ENCODE data around the gene ANGPTL2.

ANGPTL2 gene

DNA sequence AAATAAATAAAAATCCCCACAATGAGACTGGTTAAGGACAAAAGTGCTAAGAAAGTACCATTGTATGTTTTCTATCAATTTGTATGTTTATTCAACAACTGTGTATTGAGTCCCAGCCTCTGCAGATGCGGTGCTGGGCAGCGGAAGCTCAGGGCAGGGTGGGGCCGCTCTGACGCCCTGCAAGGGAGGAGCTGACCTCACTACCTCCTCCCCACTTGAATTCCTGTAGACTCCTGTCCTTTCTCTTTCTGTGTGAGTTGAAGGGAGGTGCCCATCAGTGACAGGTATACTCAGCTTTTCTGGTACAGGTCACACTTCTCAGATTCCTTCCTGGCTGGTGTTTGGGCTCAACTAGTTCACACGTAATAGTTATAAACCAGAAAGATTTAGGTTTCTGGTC is 27.0 kb downstream of the ANGPTL2 start:
- H3K9me3 ChIP-seq (ENCODE audit: insufficient read depth, low read length) = no peaks in the 10 kb centered on the region
- H3K4me1 ChIP-seq (ENCODE audit: low read length) = no peaks in the 10 kb centered on the region
- no peak overlapping the region for H3K9ac ChIP-seq (ENCODE audit: low read length)
- no peaks in the 10 kb centered on the region for H4K20me1 ChIP-seq (ENCODE audit: insufficient read depth, low read length)
- H3K27ac ChIP-seq (ENCODE audit: low read length) = no peak overlapping the region
- no peak overlapping the region for H2AFZ ChIP-seq (ENCODE audit: low read depth, low read length)
- H3K27me3 ChIP-seq (ENCODE audit: low read depth, low read length) = no peaks in the 10 kb centered on the region
- no peak overlapping the region for H3K4me3 ChIP-seq (ENCODE audit: low read length)
- H3K4me2 ChIP-seq (ENCODE audit: low read length) = no peak overlapping the region
- H3K36me3 ChIP-seq (replicated peaks; ENCODE audit: low read depth, low read length) = no peaks in the 10 kb centered on the region
- TF ChIP-seq, protein P1, sequence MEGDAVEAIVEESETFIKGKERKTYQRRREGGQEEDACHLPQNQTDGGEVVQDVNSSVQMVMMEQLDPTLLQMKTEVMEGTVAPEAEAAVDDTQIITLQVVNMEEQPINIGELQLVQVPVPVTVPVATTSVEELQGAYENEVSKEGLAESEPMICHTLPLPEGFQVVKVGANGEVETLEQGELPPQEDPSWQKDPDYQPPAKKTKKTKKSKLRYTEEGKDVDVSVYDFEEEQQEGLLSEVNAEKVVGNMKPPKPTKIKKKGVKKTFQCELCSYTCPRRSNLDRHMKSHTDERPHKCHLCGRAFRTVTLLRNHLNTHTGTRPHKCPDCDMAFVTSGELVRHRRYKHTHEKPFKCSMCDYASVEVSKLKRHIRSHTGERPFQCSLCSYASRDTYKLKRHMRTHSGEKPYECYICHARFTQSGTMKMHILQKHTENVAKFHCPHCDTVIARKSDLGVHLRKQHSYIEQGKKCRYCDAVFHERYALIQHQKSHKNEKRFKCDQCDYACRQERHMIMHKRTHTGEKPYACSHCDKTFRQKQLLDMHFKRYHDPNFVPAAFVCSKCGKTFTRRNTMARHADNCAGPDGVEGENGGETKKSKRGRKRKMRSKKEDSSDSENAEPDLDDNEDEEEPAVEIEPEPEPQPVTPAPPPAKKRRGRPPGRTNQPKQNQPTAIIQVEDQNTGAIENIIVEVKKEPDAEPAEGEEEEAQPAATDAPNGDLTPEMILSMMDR (IDR thresholded peaks at IDR 0.05; ENCODE audit: low read depth, low read length) = no peak
- TF ChIP-seq EZH2phosphoT487 (IDR thresholded peaks at IDR 0.05; ENCODE audit: low read depth) = no peak
- H3K79me2 ChIP-seq (ENCODE audit: low read length) = no peaks in the 10 kb centered on the region

- Histone ChIP-seq H3K36me3 (replicated peaks; ENCODE audit: low read depth, low read length) (no peaks in the 10 kb centered on the region), H3K9me3 (ENCODE audit: insufficient read depth, low read length) (no peaks in the 10 kb centered on the region), H3K4me2 (ENCODE audit: low read length) (no peak overlapping the region), H3K9ac (ENCODE audit: low read length) (no peak overlapping the region), H4K20me1 (ENCODE audit: insufficient read depth, low read length) (no peaks in the 10 kb centered on the region), H3K27ac (ENCODE audit: low read length) (no peak overlapping the region), H3K27me3 (ENCODE audit: low read depth, low read length) (no peaks in the 10 kb centered on the region), H3K4me3 (ENCODE audit: low read length) (no peak overlapping the region), H3K79me2 (ENCODE audit: low read length) (no peaks in the 10 kb centered on the region), H2AFZ (ENCODE audit: low read depth, low read length) (no peak overlapping the region), H3K4me1 (ENCODE audit: low read length) (no peaks in the 10 kb centered on the region)
- no peak for TF ChIP-seq EZH2phosphoT487 (IDR thresholded peaks at IDR 0.05; ENCODE audit: low read depth)
- TF ChIP-seq, protein P1 (IDR thresholded peaks at IDR 0.05; ENCODE audit: low read depth, low read length) = no peak
These were observed 29.0 kb downstream of the ANGPTL2 start for GRCh38 chr9:127093319-127094020.

DNA sequence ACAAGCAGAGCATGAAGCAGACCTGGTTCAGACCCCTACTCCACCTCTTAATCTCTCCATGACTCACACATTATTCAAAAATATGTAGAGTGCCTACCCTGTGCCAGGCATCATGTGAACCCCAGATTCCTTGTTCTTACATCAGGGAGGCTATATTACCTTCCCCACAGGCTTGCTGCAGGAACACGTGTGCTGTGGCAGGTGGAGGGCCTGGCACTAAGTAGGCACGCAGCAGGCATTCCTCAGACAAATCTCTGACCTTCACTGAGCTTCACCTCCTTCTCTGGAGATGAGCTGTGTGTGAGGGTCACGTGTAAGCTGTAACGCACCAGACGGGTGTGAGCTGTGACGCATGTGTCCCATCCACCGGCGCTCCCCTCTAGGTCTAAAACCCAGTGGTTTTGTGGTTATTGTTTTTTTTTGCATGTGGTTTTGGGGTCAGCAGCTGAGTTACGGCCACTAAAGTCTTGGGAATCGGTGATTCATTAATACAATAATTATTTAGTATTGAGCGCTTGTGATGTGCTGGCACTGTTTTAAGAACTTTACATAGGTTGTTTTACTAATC is 30.3 kb downstream of the ANGPTL2 start:
- Histone ChIP-seq H3K79me2 (ENCODE audit: low read length) (no peaks in the 10 kb centered on the region), H3K4me3 (ENCODE audit: low read length) (no peak overlapping the region), H3K9me3 (ENCODE audit: insufficient read depth, low read length) (no peaks in the 10 kb centered on the region), H4K20me1 (ENCODE audit: insufficient read depth, low read length) (no peaks in the 10 kb centered on the region), H3K27ac (ENCODE audit: low read length) (no peak overlapping the region), H3K36me3 (replicated peaks; ENCODE audit: low read depth, low read length) (no peaks in the 10 kb centered on the region), H3K4me1 (ENCODE audit: low read length) (no peaks in the 10 kb centered on the region), H2AFZ (ENCODE audit: low read depth, low read length) (no peak overlapping the region), H3K9ac (ENCODE audit: low read length) (no peak overlapping the region), H3K4me2 (ENCODE audit: low read length) (no peak overlapping the region), H3K27me3 (ENCODE audit: low read depth, low read length) (no peaks in the 10 kb centered on the region)
- TF ChIP-seq, protein P1 (IDR thresholded peaks at IDR 0.05; ENCODE audit: low read depth, low read length) = no peak
- no peak for TF ChIP-seq EZH2phosphoT487 (IDR thresholded peaks at IDR 0.05; ENCODE audit: low read depth)

GRCh38 chr9:127091526-127091925 is 30.9 kb downstream of the ANGPTL2 start:
- no peaks in the 10 kb centered on the region for H3K9me3 ChIP-seq (ENCODE audit: insufficient read depth, low read length)
- no peak overlapping the region for H3K4me3 ChIP-seq (ENCODE audit: low read length)
- no peak overlapping the region for H2AFZ ChIP-seq (ENCODE audit: low read depth, low read length)
- H3K9ac ChIP-seq (ENCODE audit: low read length) = no peak overlapping the region
- TF ChIP-seq EZH2phosphoT487 (IDR thresholded peaks at IDR 0.05; ENCODE audit: low read depth) = no peak
- TF ChIP-seq, protein P1 (IDR thresholded peaks at IDR 0.05; ENCODE audit: low read depth, low read length) = no peak
- no peaks in the 10 kb centered on the region for H3K36me3 ChIP-seq (replicated peaks; ENCODE audit: low read depth, low read length)
- no peaks in the 10 kb centered on the region for H3K27me3 ChIP-seq (ENCODE audit: low read depth, low read length)
- H3K79me2 ChIP-seq (ENCODE audit: low read length) = no peaks in the 10 kb centered on the region
- no peak overlapping the region for H3K4me2 ChIP-seq (ENCODE audit: low read length)
- H3K27ac ChIP-seq (ENCODE audit: low read length) = no peak overlapping the region
- no peaks in the 10 kb centered on the region for H4K20me1 ChIP-seq (ENCODE audit: insufficient read depth, low read length)
- H3K4me1 ChIP-seq (ENCODE audit: low read length) = no peaks in the 10 kb centered on the region
